GM19467 (cell line): ENCODE measurements around the gene ANKFN1.

Source experiments
- ATAC-seq: cut with Tn5 transposase; IDR thresholded peaks from one replicate; pipeline ENCODE4 v1.9.1; 2021; ENCODE audit warnings: mild to moderate bottlenecking, moderate library complexity; ENCODE audit not compliant: unreplicated experiment

The ANKFN1 gene, protein sequence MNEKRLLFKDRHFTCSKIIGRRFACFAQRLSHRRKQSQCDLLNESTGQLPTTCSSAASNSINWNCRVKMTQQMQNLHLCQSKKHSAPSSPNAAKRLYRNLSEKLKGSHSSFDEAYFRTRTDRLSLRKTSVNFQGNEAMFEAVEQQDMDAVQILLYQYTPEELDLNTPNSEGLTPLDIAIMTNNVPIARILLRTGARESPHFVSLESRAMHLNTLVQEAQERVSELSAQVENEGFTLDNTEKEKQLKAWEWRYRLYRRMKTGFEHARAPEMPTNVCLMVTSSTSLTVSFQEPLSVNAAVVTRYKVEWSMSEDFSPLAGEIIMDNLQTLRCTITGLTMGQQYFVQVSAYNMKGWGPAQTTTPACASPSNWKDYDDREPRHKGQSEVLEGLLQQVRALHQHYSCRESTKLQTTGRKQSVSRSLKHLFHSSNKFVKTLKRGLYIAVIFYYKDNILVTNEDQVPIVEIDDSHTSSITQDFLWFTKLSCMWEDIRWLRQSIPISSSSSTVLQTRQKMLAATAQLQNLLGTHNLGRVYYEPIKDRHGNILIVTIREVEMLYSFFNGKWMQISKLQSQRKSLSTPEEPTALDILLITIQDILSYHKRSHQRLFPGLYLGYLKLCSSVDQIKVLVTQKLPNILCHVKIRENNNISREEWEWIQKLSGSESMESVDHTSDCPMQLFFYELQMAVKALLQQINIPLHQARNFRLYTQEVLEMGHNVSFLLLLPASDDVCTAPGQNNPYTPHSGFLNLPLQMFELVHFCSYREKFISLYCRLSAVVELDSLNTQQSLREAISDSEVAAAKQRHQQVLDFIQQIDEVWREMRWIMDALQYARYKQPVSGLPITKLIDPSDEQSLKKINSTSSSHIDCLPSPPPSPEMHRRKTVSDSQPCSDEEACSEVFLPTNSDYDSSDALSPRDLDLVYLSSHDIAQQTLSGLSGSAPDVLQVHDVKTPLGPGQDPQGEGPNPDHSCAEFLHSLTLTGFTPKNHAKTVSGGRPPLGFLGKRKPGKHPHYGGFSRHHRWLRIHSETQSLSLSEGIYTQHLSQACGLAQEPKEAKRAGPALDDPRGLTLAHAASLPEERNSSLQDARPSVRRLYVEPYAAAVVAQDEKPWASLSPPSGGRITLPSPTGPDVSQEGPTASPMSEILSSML

DNA sequence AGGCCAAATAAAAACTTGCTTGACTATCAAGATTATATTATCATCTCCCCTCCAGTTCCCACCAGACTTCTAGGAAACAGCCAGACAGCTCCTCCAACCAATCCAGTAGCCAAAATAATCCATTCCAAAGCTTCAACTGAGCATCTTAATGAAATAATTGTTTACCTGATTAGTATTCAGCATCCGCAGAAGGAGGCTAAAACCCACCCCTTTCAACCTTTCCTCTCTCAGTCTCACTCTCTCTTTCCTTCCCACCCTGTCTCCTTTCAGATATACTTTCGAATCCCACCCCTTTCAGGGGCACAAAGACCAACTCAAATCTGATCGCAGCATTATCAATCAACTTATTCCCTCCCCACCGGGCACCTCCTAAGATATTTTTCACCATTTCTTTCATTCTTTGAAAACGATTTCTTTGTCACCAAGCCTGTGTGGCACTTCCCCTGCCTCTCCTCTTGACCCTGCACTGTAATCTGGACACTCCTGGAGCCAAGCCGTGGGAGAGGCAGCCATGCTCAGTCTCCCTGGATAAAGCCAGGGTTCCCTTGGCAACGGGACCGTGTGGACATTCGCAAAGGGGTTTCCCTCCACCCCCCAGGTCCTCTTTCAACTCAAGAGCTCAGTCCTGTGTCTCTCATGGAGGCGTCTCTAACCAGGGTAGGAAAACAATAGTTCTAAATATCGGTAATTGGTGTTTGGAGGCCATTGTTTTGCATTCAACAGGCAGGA, at the start of gene ANKFN1:
Gene ANKFN1 (plus strand): TSS at position 602 of the 729 bp plus-strand sequence. CDS start 59,193 bp downstream, outside the sequence.
- ATAC-seq, result no peak

DNA sequence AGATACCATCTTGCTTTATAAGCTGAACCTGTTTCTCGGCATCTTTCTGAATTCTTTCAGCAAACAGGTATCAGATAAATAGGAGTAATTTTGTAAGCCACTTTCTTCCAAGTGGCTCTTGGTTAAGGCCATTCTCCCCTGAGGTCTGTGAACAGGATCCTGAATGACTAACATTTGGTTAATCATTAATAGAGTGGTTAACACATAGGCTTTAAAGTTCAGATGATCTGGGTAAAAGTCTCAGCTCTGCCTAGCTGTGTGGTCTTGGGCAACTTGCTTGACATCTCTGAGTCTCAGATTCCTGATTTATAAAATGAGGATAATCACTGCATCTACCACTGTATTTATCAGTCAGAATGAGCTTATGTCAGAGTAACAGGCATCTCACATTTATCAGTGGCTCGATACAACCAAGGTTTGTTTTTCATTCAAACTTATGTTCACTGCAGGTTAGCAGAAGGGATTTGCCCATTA, 44.4 kb upstream of the ANKFN1 start:
- ATAC-seq, result peak; percentile 96

DNA sequence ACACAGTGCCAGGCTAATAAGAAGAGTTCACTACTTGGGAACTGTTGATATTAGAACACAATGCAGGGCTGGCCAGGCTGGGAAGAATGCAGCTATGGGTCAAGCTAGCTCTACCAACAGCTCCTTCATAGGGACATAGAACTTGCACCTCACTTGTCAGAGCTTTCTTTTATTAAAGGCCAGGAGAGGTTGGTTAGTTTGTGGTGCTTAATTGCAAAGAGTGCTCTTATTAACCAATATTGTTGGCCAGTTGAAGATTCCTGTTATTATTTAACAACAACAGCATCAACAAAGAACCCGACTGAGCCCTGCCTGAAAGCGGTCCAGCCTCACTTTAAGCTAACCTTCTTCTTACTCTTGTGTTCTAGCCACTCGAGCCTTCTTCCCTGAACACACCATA, 43.4 kb upstream of the ANKFN1 start:
- no peak for ATAC-seq

DNA sequence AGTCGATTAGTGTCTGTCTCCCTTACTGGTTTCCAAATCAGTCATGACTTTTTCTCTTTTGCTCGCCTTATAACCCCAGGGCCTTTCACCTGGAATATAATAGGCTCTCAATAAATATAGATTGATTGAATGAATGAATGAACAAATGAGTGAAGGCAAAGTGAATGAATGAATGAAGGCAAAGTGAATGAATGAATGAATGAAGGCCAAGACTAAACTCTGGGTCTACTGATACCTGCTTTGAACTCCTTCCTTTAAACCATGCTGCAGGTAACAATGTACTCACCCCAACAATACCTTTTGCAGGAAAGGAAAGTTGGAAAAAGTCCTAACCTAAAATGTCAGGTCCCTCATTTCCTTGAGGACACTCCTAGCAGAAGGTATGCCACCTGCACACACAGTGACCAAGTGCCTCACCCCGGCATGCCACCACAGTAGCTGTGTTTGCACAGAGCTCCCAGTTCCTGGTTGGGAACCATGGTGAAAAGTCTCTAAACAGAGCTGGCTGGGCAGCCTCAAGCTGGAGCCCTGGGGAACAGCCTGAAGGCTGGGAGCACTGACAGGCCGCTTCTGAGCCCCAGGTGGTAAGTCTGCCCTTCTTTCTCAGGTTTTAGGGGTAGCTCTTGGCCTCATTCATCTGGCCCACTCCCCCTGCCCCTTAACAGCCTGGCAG, 42.7 kb upstream of the ANKFN1 start:
- ATAC-seq, result no peak

DNA sequence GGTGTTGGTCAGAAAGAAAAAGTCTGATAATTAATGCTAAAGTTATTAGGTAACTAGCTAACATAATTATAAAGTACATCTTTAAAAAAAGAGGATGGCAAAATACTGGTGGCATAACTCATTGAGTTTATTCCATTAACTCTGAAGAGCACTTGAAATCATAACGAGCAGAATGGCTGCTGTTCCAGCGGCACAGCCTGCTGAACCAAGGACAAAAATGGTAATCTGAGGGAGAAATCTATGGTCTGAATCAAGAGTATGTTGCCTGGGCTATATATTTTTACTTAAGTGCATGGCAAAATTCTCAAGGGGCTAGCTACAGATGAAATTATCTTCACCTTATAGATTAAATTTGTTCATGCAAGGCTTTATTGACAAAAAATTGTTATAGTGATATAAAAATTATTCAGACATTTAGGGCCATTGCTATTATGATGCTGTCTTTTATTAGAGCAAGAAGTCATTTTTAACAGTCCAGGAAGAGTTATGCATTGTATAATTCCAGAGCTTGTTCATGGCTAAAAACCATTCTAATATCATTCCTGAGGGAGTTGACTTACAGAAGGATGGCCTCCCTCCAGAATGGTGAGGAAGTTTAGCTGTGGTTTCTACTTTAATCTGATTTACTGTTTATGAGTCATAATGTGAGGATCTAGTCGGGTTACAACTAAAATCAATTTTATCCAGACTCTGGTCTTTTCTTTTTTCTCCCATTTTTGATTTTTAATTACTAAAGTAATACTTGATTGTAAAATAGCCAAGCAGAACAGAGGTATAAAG, 41.4 kb upstream of the ANKFN1 start:
- ATAC-seq, result no peak

DNA sequence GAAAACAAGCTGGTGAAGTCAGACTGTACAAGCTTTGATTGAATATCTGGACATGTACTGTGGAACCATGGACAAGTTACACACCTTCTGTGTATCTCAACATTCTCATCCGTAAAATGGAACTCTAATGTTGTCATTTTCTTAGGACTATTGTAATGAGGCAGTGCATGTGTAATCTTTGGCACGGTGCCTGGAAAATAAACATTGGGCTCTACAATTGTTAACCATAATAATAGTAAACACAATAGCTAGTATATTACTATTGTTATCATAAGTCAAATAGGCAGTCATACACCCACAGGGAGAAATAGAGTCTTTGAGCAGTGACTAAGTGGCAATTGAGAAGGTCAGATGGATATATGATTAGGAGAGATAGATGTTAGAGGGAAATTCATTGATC, 39.8 kb upstream of the ANKFN1 start:
- no peak for ATAC-seq

DNA sequence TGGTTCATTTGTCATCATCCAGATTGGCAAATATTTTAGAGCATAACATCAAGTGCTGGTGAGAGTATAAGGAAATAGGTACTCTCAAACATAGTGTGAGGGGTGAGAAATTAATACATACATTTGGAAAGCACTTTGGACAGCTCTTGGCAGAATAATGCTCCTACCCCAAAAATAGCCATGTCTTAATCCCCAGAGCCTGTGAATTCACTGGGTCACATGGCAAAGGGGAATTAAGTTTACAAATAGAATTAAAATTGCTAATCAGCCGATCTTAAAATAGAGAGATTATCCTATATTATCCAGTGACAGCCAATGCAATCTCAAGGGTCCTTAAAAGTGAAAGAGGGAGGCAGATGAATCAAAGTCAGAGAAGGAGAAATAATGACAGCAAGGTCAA, 38.8 kb upstream of the ANKFN1 start:
- ATAC-seq, result no peak

DNA sequence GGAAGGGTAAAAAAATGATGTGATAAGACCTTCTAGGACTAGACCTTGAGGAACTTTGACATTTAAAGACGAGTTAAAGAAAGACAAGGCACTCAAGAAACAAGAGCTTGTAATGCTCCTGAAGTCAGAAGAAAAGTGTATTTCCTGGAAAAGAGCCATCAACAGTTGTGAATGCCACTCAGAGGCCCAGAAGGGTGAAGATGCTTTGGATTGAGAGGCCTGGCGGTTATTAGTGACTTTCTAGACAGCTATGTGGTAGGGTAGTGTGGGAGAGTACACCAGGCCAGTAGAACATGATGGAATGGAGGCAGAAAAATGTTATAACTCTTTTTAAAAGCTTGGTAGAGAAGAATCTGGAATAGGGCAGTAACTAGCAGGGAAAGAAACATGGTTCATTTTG, 34.1 kb upstream of the ANKFN1 start:
- ATAC-seq, result no peak

DNA sequence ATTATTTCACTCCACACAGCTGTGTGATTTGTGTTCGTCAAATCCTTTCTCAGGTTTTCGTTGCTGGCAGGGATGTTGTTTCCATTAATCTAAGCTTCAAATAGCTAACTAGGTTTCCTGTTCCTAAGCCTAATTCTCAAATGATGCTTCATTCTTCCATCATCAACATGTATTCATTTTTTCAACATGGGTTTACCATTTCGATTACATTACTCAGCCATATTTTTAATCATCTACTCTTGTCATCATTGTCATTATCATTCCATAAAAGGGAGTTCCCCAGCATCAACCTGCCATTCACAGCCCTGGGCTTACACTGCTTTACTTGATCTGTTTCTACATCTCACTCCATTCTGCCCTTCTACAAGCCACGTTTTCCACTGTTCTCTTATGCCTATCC, 33.3 kb upstream of the ANKFN1 start:
- no peak for ATAC-seq

DNA sequence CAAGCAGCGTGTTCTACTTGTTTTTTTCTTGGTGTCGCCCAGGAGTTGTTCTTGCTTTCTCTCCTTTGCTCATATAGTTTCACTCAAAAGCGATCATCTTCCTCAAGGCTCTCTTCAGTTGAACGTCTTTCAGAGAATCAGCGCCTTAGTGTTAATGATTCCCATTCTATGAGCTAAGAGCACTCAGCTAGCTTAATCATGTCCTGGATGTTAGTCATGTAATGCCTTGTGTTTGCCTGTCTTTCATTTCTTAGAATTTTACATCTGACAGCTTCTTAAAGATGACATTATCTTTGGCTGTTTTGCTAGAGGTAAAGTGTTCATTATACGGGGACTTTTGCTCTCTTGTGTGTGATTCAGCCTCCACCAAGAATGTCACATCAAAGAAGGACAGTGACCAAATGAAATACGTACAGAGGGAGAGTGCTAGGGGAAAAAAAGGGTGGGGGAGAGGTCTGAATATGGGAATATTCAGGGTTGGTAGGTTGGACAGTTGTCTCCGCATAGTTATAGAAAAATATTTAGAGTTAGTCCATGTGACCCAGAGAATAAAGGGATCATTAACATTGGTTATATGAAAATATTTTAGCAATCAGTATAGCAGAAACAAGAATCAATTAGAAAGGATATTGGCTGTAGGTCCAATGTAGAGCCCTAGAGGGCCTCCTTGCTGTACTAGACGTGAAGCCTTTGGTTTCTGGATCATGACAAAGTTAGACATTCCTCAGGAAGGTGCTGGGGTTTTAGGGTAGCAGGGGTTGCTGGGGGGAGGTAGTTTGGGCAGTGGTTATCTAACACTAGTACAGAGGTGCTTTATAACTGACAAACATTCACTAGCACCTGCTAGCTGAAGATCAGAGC, 31.9 kb upstream of the ANKFN1 start:
- no peak for ATAC-seq

DNA sequence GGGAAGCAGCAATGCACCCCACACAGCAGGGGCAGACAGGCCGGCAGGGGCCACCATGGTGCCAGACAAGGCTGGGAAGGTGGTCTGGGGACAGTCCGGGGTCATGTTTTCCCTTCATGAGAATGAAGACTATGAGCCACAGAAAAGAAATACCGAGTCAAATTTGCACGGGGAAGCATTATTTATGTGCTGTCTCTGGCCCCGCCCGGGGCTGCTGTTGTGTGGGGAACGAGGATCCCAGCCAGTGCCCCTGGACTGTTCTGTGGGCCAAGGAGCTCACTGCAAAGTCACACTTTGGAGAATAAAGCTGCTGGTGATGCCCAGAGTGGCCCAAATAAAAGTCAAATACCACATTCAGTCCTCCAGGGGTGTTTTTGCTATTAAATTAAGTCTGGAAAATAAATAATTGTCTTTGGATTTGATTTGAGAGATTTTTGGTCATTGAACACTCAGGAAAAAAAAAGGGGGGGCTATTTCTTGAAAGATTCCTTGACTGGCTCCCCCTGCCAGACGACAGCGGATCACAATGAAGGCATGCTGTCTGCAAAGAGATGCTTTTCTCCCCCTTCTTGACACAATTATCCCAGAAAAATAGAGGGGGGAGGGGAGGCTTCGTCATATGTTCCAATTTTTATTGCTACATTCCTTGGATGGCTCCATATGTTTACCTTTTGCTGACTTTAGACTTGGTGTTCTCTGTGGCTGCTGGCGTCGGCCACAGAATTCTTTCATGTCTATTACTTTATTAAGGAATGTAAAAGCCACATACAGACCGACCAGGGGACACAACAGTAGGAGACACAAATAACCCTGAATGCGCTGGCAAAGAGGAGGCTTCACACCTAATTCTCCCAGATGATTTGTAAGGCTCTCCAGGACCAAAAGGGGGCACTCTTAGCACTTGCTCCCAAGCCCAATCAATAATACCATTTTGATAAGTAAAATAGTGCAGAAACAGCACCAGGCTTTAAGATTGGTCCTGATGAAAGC, 27.1 kb upstream of the ANKFN1 start:
- ATAC-seq, result no peak

DNA sequence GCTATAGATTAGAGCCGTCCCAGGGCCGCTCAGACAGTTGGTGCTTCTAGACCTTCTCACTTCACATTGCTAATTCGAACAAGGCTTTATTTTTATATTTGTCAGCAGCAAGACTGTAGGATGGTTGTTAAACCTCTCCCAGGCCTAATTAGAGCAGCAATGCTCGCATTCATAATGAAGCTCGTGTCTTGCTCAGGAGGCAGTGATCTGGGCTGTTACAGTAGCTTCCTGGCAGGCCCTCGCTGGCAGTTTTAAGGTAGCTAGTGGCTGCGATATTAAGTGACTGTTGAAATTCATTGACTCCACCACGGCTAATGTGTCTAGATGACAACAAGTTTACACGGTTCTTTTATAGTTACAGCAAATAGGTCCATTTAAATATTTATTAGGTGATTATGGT, 23.2 kb upstream of the ANKFN1 start:
- ATAC-seq, result no peak

DNA sequence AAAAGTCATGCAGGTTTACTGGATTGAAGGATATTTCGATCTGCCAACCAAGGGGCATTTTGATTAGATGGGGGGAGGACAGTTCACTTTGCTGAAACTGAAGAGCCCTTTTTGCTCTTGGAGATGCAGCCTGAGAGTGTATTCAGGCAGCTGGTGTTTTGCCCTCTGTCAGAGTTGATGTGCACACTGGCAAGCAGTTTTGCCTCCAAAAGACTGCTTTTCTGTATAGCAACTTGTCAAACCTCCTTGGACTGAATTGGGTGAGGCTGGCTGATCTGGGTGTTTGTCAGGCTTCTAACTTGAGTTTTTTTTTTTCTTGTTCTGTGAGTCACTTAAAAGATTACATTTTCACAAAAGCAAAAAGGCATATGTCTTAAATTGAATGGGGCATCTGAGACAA, 22.6 kb upstream of the ANKFN1 start:
- ATAC-seq, result no peak

DNA sequence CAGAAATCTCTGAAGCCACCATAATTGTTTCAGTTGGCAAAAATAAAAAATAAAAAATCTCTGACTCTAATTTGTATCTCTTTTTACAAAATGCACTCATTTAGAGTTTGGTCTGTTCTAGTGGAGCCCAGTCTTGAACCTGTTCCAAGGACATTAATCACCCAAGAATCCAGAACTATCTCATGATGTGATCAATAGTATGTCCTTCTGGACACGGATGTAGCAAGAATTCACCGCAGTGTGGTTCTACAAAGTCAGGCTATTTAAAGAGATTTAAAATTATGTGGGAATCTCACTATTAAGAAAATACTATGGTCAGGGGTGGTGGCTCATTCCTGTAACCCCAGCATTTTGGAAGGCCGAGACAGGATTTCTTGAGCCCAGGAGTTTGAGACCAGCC, 21.8 kb upstream of the ANKFN1 start:
- ATAC-seq, result no peak

DNA sequence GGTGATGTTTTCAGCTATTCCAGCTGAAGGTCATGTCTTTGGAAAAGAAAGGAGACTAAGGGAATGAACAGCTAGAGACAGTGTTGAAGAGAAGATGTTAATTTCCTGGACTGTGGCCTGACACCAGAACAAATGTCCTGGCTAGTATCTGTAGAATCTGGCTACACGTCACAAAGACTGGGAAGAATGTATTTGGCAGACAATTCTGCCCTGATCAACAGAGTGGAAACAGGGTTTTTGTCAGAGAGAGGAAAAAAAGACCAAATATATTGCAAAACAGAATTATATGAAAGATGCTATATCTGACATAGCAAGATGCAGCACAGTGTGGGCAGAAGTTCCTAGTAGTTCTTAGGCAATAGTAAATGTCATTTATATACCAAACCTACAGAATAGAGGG, 17.0 kb upstream of the ANKFN1 start:
- ATAC-seq, result no peak

DNA sequence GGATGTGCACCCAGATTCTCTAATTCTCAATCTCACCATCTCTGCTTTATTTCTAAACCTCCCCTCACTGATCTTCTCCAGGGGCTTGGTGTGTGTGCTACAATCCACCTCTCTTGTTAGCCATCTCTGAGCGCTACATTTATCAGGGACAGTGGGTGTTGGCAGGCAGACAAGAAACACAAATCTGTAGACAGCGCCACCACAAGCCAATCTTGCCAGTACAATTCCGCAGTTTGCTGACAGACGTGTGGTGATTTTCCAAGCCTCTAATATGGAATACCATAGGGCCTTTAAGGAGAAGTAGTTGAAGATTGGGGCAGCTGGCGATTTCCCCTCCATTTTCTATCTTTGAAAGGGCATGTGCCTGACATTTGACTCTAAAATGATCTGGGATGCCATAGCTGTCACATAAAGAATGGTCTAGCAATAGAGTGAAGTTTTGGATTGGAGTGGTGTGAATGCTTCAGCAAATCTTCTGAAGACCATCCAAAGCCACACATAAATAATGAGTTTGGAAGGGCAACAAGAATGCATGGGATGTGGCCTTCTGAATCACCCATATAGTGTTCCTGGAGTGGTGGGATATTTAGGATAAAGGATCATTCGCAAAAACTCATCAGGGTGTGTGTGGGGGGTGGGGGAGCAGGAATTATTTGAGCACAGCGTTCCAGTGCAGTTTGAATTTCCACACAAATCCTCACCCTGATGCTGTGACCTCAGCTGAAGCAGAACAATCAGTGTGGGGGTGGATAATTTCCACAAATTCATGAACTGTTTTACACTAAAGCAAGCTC, 12.0 kb upstream of the ANKFN1 start:
- ATAC-seq, result no peak
